H1 (cell line): ENCODE measurements around the gene LRRC27. TPM values are rescaled to one million over a fixed set of nuclear protein-coding genes. Genes with fewer than 3 reads are reported as not detected.

Experiments used
- CTCF ChIA-PET: fragments of 300-600 bp; sonication (Branson Sonifier 250); formaldehyde crosslinking; loops from one replicate; lab custom pipeline; 2021; ENCODE audit not compliant: partially characterized antibody; lab: Charles Lee
- POLR2A ChIA-PET: fragments of 300-600 bp; sonication (Branson Sonifier 250); formaldehyde crosslinking; loops from one replicate; lab custom pipeline; 2021; ENCODE audit warnings: inconsistent platforms; ENCODE audit not compliant: partially characterized antibody; lab: Charles Lee
- DNase-seq, 2 experiments: peaks; one replicate each; pipeline versions ENCODE4 v3.0.0 to v3.0.0-alpha.2; 2010 to 2022; ENCODE audit warnings: low spot score in 2 of 2, low read depth in 1 of 2, mixed read lengths in 1 of 2
- FAIRE-seq: peaks from 2 replicates; lab custom pipeline; 2011; peaks lifted over from hg19 to GRCh38; lab: Jason Lieb, UNC
- H2AFZ ChIP-seq: 2 replicates; pipeline ENCODE4 v1.8.1; 2012; ENCODE audit warnings: low read length, inconsistent platforms
- H2AK5ac ChIP-seq: 2 replicates; pipeline ENCODE4 v1.6.1; 2013; ENCODE audit warnings: low read depth, low read length
- H2BK120ac ChIP-seq: replicated peaks from 2 replicates; pipeline ENCODE3; 2013; ENCODE audit warnings: low read depth, low read length, inconsistent platforms
- H2BK12ac ChIP-seq: 2 replicates; pipeline ENCODE4 v1.6.1; 2013; ENCODE audit warnings: low read depth, low read length
- H2BK15ac ChIP-seq: 2 replicates; pipeline ENCODE4 v1.6.1; 2013; ENCODE audit warnings: low read length
- H2BK20ac ChIP-seq: 2 replicates; pipeline ENCODE4 v1.6.1; 2013; ENCODE audit warnings: low read length
- H2BK5ac ChIP-seq: 2 replicates; pipeline ENCODE4 v1.6.1; 2013; ENCODE audit warnings: low read depth, low read length
- H3K14ac ChIP-seq: 2 replicates; pipeline ENCODE4 v1.6.1; 2013; ENCODE audit warnings: inconsistent platforms; ENCODE audit not compliant: insufficient read length
- H3K18ac ChIP-seq: 2 replicates; pipeline ENCODE4 v1.6.1; 2013; ENCODE audit warnings: low read length; ENCODE audit errors: extremely low read depth
- H3K23ac ChIP-seq: 2 replicates; pipeline ENCODE4 v1.6.1; 2013; ENCODE audit warnings: inconsistent platforms; ENCODE audit not compliant: insufficient read length
- H3K23me2 ChIP-seq: 2 replicates; pipeline ENCODE4 v1.6.1; 2013; ENCODE audit warnings: low read depth, low read length
- H3K27ac ChIP-seq: 2 replicates; pipeline ENCODE4 v1.6.1; 2011; ENCODE audit warnings: low read depth, low read length, inconsistent platforms
- H3K27me3 ChIP-seq, 4 experiments: replicated peaks in 1 of 4; 1 replicate in 1 of 4; 2 replicates in 3 of 4; pipeline versions ENCODE4 v1.6.1 to v1.8.1; 2011 to 2013; ENCODE audit warnings: low read length in 3 of 4, mild to moderate bottlenecking in 3 of 4, inconsistent platforms in 2 of 4, mixed read lengths in 2 of 4, moderate library complexity in 1 of 4; ENCODE audit not compliant: control insufficient read depth in 3 of 4, insufficient read depth in 3 of 4; ENCODE audit errors: extremely low read depth in 1 of 4
- H3K36me3 ChIP-seq, 4 experiments: 2 replicates each; pipeline versions ENCODE4 v1.6.1 to v1.8.1; 2011 to 2013; ENCODE audit warnings: mild to moderate bottlenecking in 4 of 4, low read length in 3 of 4, moderate library complexity in 2 of 4, control low read depth in 1 of 4, inconsistent platforms in 1 of 4; ENCODE audit not compliant: insufficient read depth in 4 of 4, control insufficient read depth in 2 of 4
- H3K4ac ChIP-seq: replicated peaks from 2 replicates; pipeline ENCODE3; 2013; ENCODE audit warnings: low read length, low read depth, mixed read lengths, inconsistent platforms; ENCODE audit not compliant: insufficient read length
- H3K4me1 ChIP-seq, 4 experiments: replicated peaks in 1 of 4; 1 replicate in 1 of 4; 2 replicates in 3 of 4; pipeline versions ENCODE4 v1.6.1 to v1.8.1; 2011 to 2013; ENCODE audit warnings: low read length in 3 of 4, inconsistent platforms in 2 of 4, mixed read lengths in 1 of 4; ENCODE audit not compliant: insufficient read depth in 4 of 4, control insufficient read depth in 3 of 4
- H3K4me2 ChIP-seq, 2 experiments: 2 replicates each; pipeline versions ENCODE4 v1.6.1 to v1.8.1; 2011 to 2013; ENCODE audit warnings: low read depth in 2 of 2, low read length in 2 of 2, control low read depth in 1 of 2, inconsistent platforms in 1 of 2, mild to moderate bottlenecking in 1 of 2; ENCODE audit not compliant: insufficient read depth in 1 of 2
- H3K4me3 ChIP-seq, 4 experiments: fragments of 200-600, 300-600 bp in 1 of 4; sonication (generic), shearing (Covaris generic), sonication (Bioruptor Twin) in 1 of 4; 2 replicates each; pipeline versions ENCODE4 v1.5.1 to v1.8.1; 2011 to 2016; ENCODE audit warnings: low read length in 4 of 4, low read depth in 3 of 4, control low read depth in 2 of 4, inconsistent platforms in 2 of 4, mild to moderate bottlenecking in 2 of 4, mixed read lengths in 1 of 4, moderate library complexity in 1 of 4; ENCODE audit not compliant: insufficient read depth in 2 of 4; ENCODE audit errors: extremely low read depth in 1 of 4
- H3K56ac ChIP-seq: replicated peaks from 2 replicates; pipeline ENCODE3; 2013; ENCODE audit warnings: low read depth, mild to moderate bottlenecking, mixed read lengths, low read length, inconsistent platforms; ENCODE audit not compliant: insufficient read length
- H3K79me1 ChIP-seq: 2 replicates; pipeline ENCODE4 v1.6.1; 2013; ENCODE audit warnings: low read depth, low read length, control low read depth
- H3K79me2 ChIP-seq, 2 experiments: 2 replicates each; pipeline versions ENCODE4 v1.6.1 to v1.8.1; 2012 to 2013; ENCODE audit warnings: low read length in 2 of 2, mild to moderate bottlenecking in 2 of 2, inconsistent platforms in 1 of 2; ENCODE audit not compliant: insufficient read depth in 2 of 2, control insufficient read depth in 1 of 2
- H3K9ac ChIP-seq, 4 experiments: replicated peaks in 1 of 4; 1 replicate in 1 of 4; 2 replicates in 3 of 4; pipeline versions ENCODE4 v1.6.1 to v1.8.1; 2011 to 2013; ENCODE audit warnings: low read depth in 3 of 4, low read length in 3 of 4, control low read depth in 2 of 4, mild to moderate bottlenecking in 2 of 4, moderate library complexity in 2 of 4, inconsistent platforms in 1 of 4; ENCODE audit errors: extremely low read depth in 1 of 4
- H3K9me3 ChIP-seq, 2 experiments: 2 replicates each; pipeline versions ENCODE4 v1.6.1 to v1.8.1; 2012 to 2013; ENCODE audit warnings: mild to moderate bottlenecking in 2 of 2, moderate library complexity in 2 of 2, control low read depth in 1 of 2, inconsistent platforms in 1 of 2, low read depth in 1 of 2, low read length in 1 of 2, mixed read lengths in 1 of 2; ENCODE audit not compliant: insufficient read depth in 2 of 2
- H4K20me1 ChIP-seq, 2 experiments: replicated peaks in 1 of 2; 2 replicates each; pipeline versions ENCODE3 to v1.8.1; 2011 to 2013; ENCODE audit warnings: inconsistent platforms in 2 of 2, low read length in 2 of 2, mild to moderate bottlenecking in 1 of 2; ENCODE audit not compliant: insufficient read depth in 2 of 2, control insufficient read depth in 1 of 2
- H4K5ac ChIP-seq: 2 replicates; pipeline ENCODE4 v1.6.1; 2013; ENCODE audit warnings: low read length, low read depth, mixed read lengths, inconsistent platforms; ENCODE audit not compliant: insufficient read length
- H4K8ac ChIP-seq: 2 replicates; pipeline ENCODE4 v1.8.0; 2013; ENCODE audit warnings: mild to moderate bottlenecking, moderate library complexity, low read length, inconsistent platforms; ENCODE audit not compliant: insufficient read depth; ENCODE audit errors: extremely low read depth
- H4K91ac ChIP-seq: replicated peaks from 2 replicates; pipeline ENCODE3; 2013; ENCODE audit warnings: low read length, mixed read lengths, inconsistent platforms; ENCODE audit not compliant: insufficient read length
- CREB1 ChIP-seq: IDR thresholded peaks from 2 replicates; pipeline ENCODE4 v1.6.1; 2012; ENCODE audit warnings: inconsistent platforms
- GTF2F1 ChIP-seq: IDR thresholded peaks from 2 replicates; pipeline ENCODE4 v1.6.1; 2012; ENCODE audit warnings: low read depth, low read length, improper control_type of control experiment, borderline replicate concordance
- HDAC6 ChIP-seq: IDR thresholded peaks from one replicate; pipeline ENCODE4 v1.7.1; 2012; ENCODE audit warnings: low read depth, mild to moderate bottlenecking, inconsistent platforms, low read length, moderate library complexity
- JUN ChIP-seq: IDR thresholded peaks from 2 replicates; pipeline ENCODE4 v1.6.1; 2011; ENCODE audit warnings: low read depth, mild to moderate bottlenecking, improper control_type of control experiment, low read length
- KDM1A ChIP-seq: fragments of 200-600, 300-600 bp; sonication (generic); IDR thresholded peaks from 2 replicates; pipeline ENCODE4 v1.7.1; 2016; ENCODE audit warnings: mild to moderate bottlenecking, low read length, borderline replicate concordance
- NRF1 ChIP-seq: IDR thresholded peaks from 2 replicates; pipeline ENCODE4 v1.6.1; 2011; ENCODE audit warnings: mild to moderate bottlenecking, low read depth, low read length, improper control_type of control experiment
- RFX5 ChIP-seq: IDR thresholded peaks from 2 replicates; pipeline ENCODE4 v1.6.1; 2011; ENCODE audit warnings: low read depth, low read length, improper control_type of control experiment, borderline replicate concordance
- WGBS, 2 experiments: shearing (Covaris generic) in 1 of 2; methylation state at CpG; one replicate each; pipeline versions ENCODE4 v1.1.6 to v1.1.7; 2013 to 2015; ENCODE audit warnings: low lambda C conversion rate in 2 of 2, mixed read lengths in 2 of 2, inconsistent platforms in 1 of 2, low coverage in 1 of 2, missing lambda C conversion rate in 1 of 2; ENCODE audit not compliant: insufficient replicate concordance in 2 of 2, insufficient coverage in 1 of 2, insufficient read length in 1 of 2; ENCODE audit errors: extremely low coverage in 1 of 2, missing lambda C conversion rate in 1 of 2; 5-methylcytosine and 5-hydroxymethylcytosine counted together
- polyA plus RNA-seq, 7 experiments: library from polyadenylated mRNA; depleted of rRNA in 3 of 7; stranded (reverse) in 5 of 7; unstranded in 2 of 7; fragments of >200 nt in 5 of 7; fragments of 200-250 nt in 2 of 7; gene quantifications; 1 replicate in 5 of 7; 2 replicates in 1 of 7; 4 replicates in 1 of 7; pipeline versions ENCODE4 v1.2.1 to v1.2.3, GENCODE V29; 2011 to 2013; ENCODE audit warnings: missing spikeins in 2 of 7, mixed read lengths in 2 of 7
- total RNA-seq: library from RNA; stranded (reverse); fragmentation: NEBNext Ultra II Directional; extraction: Animal tissue kit (Norgen Biotek cat#: 25700); gene quantifications from 2 replicates; pipeline ENCODE4 v1.2.1, GENCODE V29; 2021
- TF ChIP-seq, protein P1 (sequence below): IDR thresholded peaks from 2 replicates; pipeline ENCODE4 v1.6.1; 2012; ENCODE audit warnings: inconsistent platforms

The LRRC27 gene
- total and polyA plus RNA-seq, 2 of the 8 experiments (the other 6 are each of a cell fraction or from before 2014, with no cell fraction given): 1.2 to 3.8 TPM

DNA sequence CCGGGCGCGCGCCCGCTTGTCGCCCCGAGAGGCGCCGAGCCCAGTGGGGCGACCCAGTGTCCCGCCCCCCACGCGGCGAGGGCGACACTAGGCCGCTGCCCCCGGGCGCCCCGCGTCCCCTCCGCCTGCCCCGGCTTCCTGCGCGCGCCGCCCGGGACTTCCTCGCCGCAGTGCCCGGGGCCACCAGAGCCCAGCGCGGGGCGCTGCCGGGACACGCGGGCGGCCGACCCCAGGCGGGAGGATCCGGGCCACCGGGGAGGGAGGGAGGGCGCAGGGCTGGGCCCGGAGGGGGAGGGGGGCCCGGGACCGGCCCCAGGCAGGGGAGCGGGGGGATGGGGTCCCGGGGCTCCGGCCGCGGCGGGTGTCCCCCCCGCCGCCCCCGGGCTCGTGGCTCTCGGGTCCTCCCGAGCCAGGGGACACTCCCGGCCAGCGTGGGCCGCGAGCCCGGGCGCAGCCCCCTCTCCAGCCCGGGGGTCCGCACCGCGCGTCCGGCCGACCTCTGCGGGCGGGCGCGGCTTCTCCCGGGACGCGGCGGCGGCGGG lies 64.6 kb downstream of the LRRC27 start:
- H3K79me2 ChIP-seq: no peaks in the 10 kb centered on the region
- no peak overlapping the region for H2AFZ ChIP-seq
- H3K79me1 ChIP-seq: no peaks in the 10 kb centered on the region; the same call in 1 of the 2 replicates
- H4K20me1 ChIP-seq: peaks cover 0 to 7% of the 10 kb centered on the region in 2 experiments
- no peak overlapping the region for H3K18ac ChIP-seq
- H2BK15ac ChIP-seq: no peak overlapping the region
- peak overlapping the region; percentile 34 to 66 (median 37); a peak in 7 of 8 replicates for H3K4me3 ChIP-seq
- H3K9me3 ChIP-seq: no peaks in the 10 kb centered on the region
- H4K5ac ChIP-seq: no peak overlapping the region
- FAIRE-seq (no peak), DNase-seq (no peak)
- no peak overlapping the region for H3K23ac ChIP-seq
- H3K4ac ChIP-seq: no peak overlapping the region
- H3K23me2 ChIP-seq: peaks cover 10% of the 10 kb centered on the region
- H2BK12ac ChIP-seq: no peak overlapping the region
- peaks cover 0 to 10% (median 2%) of the 10 kb centered on the region in 4 experiments; a peak in 4 of 7 replicates for H3K27me3 ChIP-seq
- H2AK5ac ChIP-seq: no peak overlapping the region
- 0% methylated on average over 4 of the region's 80 CpGs; no CpG with 5 or more reads in 1 of the 2 experiments for WGBS, 2 experiments
- CTCF ChIA-PET: no interaction called here
- H3K14ac ChIP-seq: no peak overlapping the region
- H3K4me1 ChIP-seq: peaks cover 0 to 26% (median 16%) of the 10 kb centered on the region in 4 experiments; a peak in 6 of 7 replicates
- 0 out of 7 replicates have a peak overlapping the region, but pooled peaks of 2 of the 4 experiments have one; percentile 13 to 33 for H3K9ac ChIP-seq
- POLR2A ChIA-PET: interaction anchor here (1.0 to 2.4 kb wide), 2 partner anchors 10 to 22 kb away, joined by 3 to 21 read pairs; no protein-coding TSS in a partner anchor
- H2BK20ac ChIP-seq: no peak overlapping the region
- H2BK120ac ChIP-seq: no peak overlapping the region
- H3K56ac ChIP-seq: no peak overlapping the region
- no peak overlapping the region for H3K27ac ChIP-seq
- no peak overlapping the region for H2BK5ac ChIP-seq
- no peaks in the 10 kb centered on the region for H3K36me3 ChIP-seq
- H4K91ac ChIP-seq: no peak overlapping the region
- peak overlapping the region; percentile 69 to 70; a peak in 3 of 4 replicates for H3K4me2 ChIP-seq
- H4K8ac ChIP-seq: no peak overlapping the region
- TF ChIP-seq RFX5 (no peak), NRF1 (no peak), JUN (no peak), GTF2F1 (no peak), CREB1 (no peak), HDAC6 (no peak), KDM1A (no peak)
- TF ChIP-seq, protein P1, sequence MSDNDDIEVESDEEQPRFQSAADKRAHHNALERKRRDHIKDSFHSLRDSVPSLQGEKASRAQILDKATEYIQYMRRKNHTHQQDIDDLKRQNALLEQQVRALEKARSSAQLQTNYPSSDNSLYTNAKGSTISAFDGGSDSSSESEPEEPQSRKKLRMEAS: 0 out of 2 replicates have a peak, but pooled peaks have one; percentile 33
